Psoas muscle (tissue), 8 donors: Measurements from ENCODE around the gene CPEB3. TPM values are rescaled to one million over a fixed set of nuclear protein-coding genes. Genes with fewer than 3 reads are reported as not detected.

Experiments used
- ATAC-seq, 4 donors: fragments of 200-7000 bp; cut with Tn5 transposase; one replicate each; pipeline ENCODE4 v1.9.1; 2020; ENCODE audit warnings: moderate library complexity in 3 of 4, mild to moderate bottlenecking in 2 of 4
- DNase-seq, 2 donors: peaks; one replicate each; pipeline ENCODE4 v3.0.0-alpha.2; 2020
- H3K27ac ChIP-seq: fragments of 200-600 bp; one replicate; pipeline ENCODE4 v1.8.0; 2022
- H3K27me3 ChIP-seq, 3 donors: fragments of 200-600 bp in 1 of 3; one replicate each; pipeline versions ENCODE4 v1.6.1 to v1.8.0; 2013 to 2022; ENCODE audit warnings: low read length in 2 of 3, mild to moderate bottlenecking in 2 of 3, moderate library complexity in 1 of 3; ENCODE audit not compliant: insufficient read depth in 3 of 3
- H3K36me3 ChIP-seq, 2 donors: fragments of 200-600 bp in 1 of 2; one replicate each; pipeline versions ENCODE4 v1.6.1 to v1.8.0; 2013 to 2022; ENCODE audit warnings: low read depth in 1 of 2, mild to moderate bottlenecking in 1 of 2, moderate library complexity in 1 of 2; ENCODE audit not compliant: insufficient read depth in 1 of 2
- H3K4me1 ChIP-seq: fragments of 200-600 bp; one replicate; pipeline ENCODE4 v1.8.0; 2022
- H3K4me3 ChIP-seq: fragments of 200-600 bp; one replicate; pipeline ENCODE4 v1.8.0; 2022; ENCODE audit warnings: mild to moderate bottlenecking
- H3K9me3 ChIP-seq: fragments of 200-600 bp; one replicate; pipeline ENCODE4 v1.8.0; 2022
- WGBS, 3 donors: extraction: QIAGEN DNeasy Blood & Tissue Kit; methylation state at CpG; one replicate each; pipeline versions ENCODE4 v1.1.6 to v1.1.7; 2013; 5-methylcytosine and 5-hydroxymethylcytosine counted together
- intact Hi-C, 2 donors: fragments of 100-400 bp; cut with DNase I; formaldehyde crosslinking; loops; one replicate each; pipeline versions ENCODE4 v1.11.0 to v1.14.2; 2022
- polyA plus RNA-seq, 3 donors: library from polyadenylated mRNA; stranded (reverse); fragments of 200-250 nt; gene quantifications; one replicate each; pipeline ENCODE4 v1.2.3, GENCODE V29; 2013
- total RNA-seq, 4 donors: library from RNA; stranded (reverse); fragmentation: NEBNext Ultra II Directional in 2 of 4; extraction: Animal tissue kit (Norgen Biotek cat#: 25700) in 2 of 4; gene quantifications; one replicate each; pipeline versions ENCODE4 v1.2.1 to v1.2.4, GENCODE V29; 2021 to 2023
- TF ChIP-seq, protein P1 (sequence below): fragments of 200-600 bp; IDR thresholded peaks from one replicate; pipeline ENCODE4 v1.8.0; 2022; ENCODE audit warnings: antibody characterized with exemption
- donor health status: healthy with polysubstance abuse.
- donor health status: DM: no; HTN: no; CAD: no; lungs with moderate emphysema.
- donor health status: Bipolar disorder and iron deficiency.
- donor health status: healthy.
- donor health status: DM: yes; HTN: yes; CAD: no.
- donor health status: DM: no; HTN: no; CAD: no.
- donor health status: DM: no; HTN: no; CAD: no.
- donor health status: DM: yes; HTN: yes; CAD: no.

Gene CPEB3
- total and polyA plus RNA-seq, 7 donors = 0.44 to 16.9 (median 9.8) TPM

DNA sequence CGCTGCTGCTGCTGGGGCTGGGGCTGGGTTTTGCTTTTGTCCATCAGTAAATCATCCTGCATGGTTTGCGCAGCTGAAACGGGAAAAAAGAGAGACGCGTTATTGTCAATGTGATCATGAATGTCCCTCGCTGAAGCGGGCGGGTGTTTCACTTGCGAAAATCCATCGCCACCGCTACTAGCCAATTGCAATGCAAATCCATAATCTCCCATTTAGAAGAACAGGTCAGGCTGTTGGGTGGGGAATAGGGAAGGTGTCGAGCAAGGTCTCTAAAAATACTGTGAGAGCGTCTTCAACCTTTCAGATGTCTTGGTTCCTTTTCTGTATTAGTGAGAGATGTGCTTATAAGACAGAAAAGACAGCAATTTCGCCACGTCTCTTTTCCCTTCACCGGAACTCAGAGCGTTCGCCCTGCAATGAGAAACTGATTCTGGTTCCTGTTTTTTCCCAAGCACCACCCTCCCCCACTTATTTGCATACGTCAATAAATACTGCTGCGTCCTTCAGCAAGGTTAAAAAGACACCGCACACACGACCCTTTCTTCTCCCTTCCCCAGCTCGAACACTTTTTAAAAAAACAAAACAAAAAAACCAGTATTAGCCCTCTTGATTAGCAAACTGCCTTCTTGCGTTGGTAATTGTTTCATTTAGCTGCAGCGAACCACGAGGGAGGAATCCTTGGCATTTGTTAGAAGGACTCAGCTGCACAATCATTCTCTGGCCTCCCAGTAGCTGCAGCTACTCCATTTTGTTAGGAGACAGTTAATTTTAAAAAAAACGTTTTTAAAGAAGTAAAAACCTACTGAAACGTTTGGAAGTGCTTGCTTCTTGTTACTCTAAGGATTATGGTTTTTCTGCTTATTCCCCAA lies 50.4 kb downstream of the CPEB3 start:
- Histone ChIP-seq H3K27me3 (no peaks in the 10 kb centered on the region), H3K4me3 (peak overlapping the region; percentile 79), H3K27ac (peak overlapping the region; percentile 92), H3K4me1 (peaks cover 42% of the 10 kb centered on the region), H3K36me3 (no peaks in the 10 kb centered on the region), H3K9me3 (no peaks in the 10 kb centered on the region)
- peak; percentile 26 to 54 for DNase-seq
- ATAC-seq = peak; percentile 48 to 75 (median 65)
- intact Hi-C loops = loop anchor here (2.0 to 5.0 kb wide), 3 partner anchors 50 to 153 kb away; partner anchors contain the start of genes CPEB3 (in 2 of the 2) and MARCHF5 (in 2 of the 2)
- TF ChIP-seq, protein P1, sequence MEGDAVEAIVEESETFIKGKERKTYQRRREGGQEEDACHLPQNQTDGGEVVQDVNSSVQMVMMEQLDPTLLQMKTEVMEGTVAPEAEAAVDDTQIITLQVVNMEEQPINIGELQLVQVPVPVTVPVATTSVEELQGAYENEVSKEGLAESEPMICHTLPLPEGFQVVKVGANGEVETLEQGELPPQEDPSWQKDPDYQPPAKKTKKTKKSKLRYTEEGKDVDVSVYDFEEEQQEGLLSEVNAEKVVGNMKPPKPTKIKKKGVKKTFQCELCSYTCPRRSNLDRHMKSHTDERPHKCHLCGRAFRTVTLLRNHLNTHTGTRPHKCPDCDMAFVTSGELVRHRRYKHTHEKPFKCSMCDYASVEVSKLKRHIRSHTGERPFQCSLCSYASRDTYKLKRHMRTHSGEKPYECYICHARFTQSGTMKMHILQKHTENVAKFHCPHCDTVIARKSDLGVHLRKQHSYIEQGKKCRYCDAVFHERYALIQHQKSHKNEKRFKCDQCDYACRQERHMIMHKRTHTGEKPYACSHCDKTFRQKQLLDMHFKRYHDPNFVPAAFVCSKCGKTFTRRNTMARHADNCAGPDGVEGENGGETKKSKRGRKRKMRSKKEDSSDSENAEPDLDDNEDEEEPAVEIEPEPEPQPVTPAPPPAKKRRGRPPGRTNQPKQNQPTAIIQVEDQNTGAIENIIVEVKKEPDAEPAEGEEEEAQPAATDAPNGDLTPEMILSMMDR = no peak
- WGBS, 3 donors = 0% methylated on average over 28 of the region's 28 CpGs

DNA sequence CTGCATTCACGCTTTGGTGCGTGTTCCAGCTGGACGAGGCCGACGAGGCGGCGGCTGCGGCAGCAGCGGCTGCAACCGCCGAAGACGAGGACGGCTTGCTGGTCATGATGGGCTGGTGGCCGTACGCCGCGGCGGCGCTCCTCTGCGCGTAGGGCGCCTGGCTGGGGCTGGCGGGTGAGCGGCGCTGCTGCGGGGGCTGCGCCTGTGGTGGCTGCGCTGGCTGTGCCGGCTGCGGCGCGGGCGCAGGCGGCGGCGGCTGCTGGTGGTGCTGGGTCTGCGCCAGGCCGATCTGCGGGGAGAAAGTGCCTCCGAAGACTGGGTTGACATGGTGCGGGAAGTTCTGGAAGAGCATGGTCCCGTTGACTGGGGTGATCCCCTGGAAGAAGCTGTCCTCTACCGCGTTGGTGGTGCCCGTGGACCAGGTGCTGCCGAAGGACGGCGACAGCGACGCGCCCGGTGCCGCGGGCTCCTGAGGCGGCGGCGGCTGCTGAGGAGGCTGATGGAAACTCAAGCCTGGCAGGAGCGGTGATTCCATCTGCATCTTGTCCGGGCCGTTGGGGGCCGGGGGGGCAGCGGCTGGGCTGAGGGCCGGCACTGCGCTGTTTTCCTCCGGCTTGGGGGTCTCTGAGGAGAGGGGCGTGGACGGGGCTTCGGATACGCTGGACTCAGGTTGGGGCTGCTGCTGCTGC lies 51.1 kb downstream of the CPEB3 start:
- intact Hi-C loops = loop anchor here (2.0 to 5.0 kb wide), 5 partner anchors 51 to 153 kb away; partner anchors contain the start of genes CPEB3 (in 2 of the 2) and MARCHF5 (in 2 of the 2)
- Histone ChIP-seq H3K27me3 (no peaks in the 10 kb centered on the region), H3K36me3 (peaks cover 0 to 2% of the 10 kb centered on the region in 2 donors), H3K4me3 (peak overlapping the region; percentile 79), H3K4me1 (peaks cover 48% of the 10 kb centered on the region), H3K9me3 (no peaks in the 10 kb centered on the region), H3K27ac (peak overlapping the region; percentile 92)
- 0 to 2% (median 1%) methylated on average over 36 to 69 of the region's 69 CpGs for WGBS, 3 donors
- peak; percentile 54 to 75 for DNase-seq
- ATAC-seq = peak; percentile 46 to 67 (median 56)
- TF ChIP-seq, protein P1 = no peak

DNA sequence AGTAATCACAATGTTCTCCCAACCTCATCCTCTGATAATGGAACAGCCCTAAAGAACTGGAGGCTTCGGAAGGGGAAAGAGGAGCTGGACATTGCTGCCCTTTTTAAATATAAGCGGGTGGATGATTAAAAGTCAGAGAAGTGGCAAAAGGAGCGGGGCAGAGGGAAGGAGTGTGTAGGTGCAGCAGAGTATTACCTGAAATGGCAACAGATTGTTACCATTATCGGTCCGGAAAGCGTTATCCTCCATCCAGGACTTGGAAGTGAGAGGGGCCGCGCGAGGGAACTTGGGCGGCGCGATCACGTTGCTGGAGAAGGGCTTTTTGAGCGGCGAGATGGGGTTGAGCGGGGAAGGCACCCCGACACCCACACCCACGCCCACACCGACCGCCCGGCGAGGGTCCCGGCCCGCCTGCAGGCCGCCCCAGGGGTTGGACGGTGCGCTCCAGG lies 51.7 kb downstream of the CPEB3 start:
- H3K27ac ChIP-seq = peak overlapping the region; percentile 92
- peak in 3 of 4 donors; percentile 1 to 2 (median 2) for ATAC-seq
- H3K9me3 ChIP-seq = no peaks in the 10 kb centered on the region
- DNase-seq = no peak
- H3K4me3 ChIP-seq = peak overlapping the region; percentile 79
- H3K27me3 ChIP-seq = no peaks in the 10 kb centered on the region
- peaks cover 48% of the 10 kb centered on the region for H3K4me1 ChIP-seq
- intact Hi-C loops = loop anchor here in 1 of 2 donors (2.0 to 5.0 kb wide), 2 partner anchors 137 to 152 kb away; no protein-coding TSS in a partner anchor
- peaks cover 0 to 7% of the 10 kb centered on the region in 2 donors for H3K36me3 ChIP-seq
- TF ChIP-seq, protein P1 = no peak
- WGBS, 3 donors = 9 to 27% (median 14%) methylated on average over 17 to 27 of the region's 27 CpGs

DNA sequence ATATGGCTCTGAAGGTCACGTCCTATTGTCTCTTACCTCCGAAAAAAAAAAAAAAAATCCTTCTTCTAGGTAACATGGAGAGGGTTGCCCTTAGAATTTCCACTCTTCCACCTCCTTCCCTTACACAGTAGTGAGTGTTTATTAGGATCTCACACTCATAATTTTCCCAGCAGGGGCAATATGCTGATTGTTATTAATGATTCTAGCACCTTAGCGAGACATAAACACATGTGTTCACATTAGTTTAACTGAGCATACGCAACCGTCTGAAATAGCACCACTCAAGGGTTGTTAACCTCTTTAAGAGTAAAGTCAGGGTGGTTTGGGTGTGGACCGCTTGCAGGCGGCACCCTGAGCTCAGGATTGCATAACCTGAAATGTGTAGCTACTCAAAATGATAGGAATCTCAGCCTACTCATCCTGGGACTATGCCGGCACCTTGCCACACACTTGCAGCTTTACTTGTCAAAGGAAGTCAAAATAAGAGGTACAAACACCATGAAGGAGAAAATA lies 52.2 kb downstream of the CPEB3 start:
- Histone ChIP-seq H3K36me3 (peaks cover 0 to 12% of the 10 kb centered on the region in 2 donors), H3K27me3 (no peaks in the 10 kb centered on the region), H3K4me3 (peak overlapping the region; percentile 79), H3K4me1 (peaks cover 47% of the 10 kb centered on the region), H3K9me3 (no peaks in the 10 kb centered on the region), H3K27ac (peak overlapping the region; percentile 92)
- intact Hi-C loops = loop anchor here in 1 of 2 donors (2.0 to 5.0 kb wide), 2 partner anchors 136 to 152 kb away; no protein-coding TSS in a partner anchor
- DNase-seq (peak; percentile 75 to 80), ATAC-seq (peak; percentile 69 to 79 (median 76))
- 17 to 41% (median 21%) methylated on average over 8 of the region's 8 CpGs for WGBS, 3 donors
- TF ChIP-seq, protein P1 = no peak
